Right kidney (tissue), 9 donors: ENCODE measurements around the gene HMCN2.

Source experiments
- DNase-seq: peaks from one replicate; pipeline ENCODE4 v3.0.0-alpha.2; 2016
- long read RNA-seq, 8 donors: transcript quantifications; one replicate each; lab custom pipeline, GENCODE V29; 2026

HMCN2 gene, protein sequence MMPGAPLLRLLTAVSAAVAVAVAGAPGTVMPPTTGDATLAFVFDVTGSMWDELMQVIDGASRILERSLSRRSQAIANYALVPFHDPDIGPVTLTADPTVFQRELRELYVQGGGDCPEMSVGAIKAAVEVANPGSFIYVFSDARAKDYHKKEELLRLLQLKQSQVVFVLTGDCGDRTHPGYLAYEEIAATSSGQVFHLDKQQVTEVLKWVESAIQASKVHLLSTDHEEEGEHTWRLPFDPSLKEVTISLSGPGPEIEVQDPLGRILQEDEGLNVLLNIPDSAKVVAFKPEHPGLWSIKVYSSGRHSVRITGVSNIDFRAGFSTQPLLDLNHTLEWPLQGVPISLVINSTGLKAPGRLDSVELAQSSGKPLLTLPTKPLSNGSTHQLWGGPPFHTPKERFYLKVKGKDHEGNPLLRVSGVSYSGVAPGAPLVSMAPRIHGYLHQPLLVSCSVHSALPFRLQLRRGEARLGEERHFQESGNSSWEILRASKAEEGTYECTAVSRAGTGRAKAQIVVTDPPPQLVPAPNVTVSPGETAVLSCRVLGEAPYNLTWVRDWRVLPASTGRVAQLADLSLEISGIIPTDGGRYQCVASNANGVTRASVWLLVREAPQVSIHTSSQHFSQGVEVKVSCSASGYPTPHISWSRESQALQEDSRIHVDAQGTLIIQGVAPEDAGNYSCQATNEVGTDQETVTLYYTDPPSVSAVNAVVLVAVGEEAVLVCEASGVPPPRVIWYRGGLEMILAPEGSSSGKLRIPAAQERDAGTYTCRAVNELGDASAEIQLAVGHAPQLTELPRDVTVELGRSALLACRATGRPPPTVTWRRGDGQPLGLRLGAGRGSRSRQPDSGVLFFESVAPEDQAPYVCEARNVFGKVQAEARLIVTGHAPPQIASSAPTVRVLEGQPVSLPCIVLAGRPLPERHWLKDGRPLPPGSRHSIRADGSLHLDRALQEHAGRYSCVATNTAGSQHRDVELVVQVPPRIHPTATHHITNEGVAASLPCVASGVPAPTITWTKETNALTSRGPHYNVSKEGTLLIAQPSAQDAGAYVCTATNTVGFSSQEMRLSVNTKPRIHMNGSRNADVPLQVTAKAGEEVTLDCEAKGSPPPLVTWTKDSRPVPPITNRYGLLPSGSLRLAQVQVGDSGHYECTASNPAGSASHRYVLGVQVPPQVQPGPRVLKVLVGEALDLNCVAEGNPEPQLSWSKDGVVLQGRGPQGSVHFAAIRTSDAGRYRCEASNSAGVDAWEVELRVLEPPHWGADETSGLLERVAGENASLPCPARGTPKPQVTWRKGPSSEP (N-terminal part only)
- long read RNA-seq, donor 1: 0 reads
- long read RNA-seq, donor 2: 0 reads
- long read RNA-seq, donor 3: 0 reads
- long read RNA-seq, donor 4: 0 reads
- long read RNA-seq, donor 5: 0 reads
- long read RNA-seq, donor 6: 0 reads
- long read RNA-seq, donor 7: 0 reads
- long read RNA-seq, donor 8: 0 reads

DNA sequence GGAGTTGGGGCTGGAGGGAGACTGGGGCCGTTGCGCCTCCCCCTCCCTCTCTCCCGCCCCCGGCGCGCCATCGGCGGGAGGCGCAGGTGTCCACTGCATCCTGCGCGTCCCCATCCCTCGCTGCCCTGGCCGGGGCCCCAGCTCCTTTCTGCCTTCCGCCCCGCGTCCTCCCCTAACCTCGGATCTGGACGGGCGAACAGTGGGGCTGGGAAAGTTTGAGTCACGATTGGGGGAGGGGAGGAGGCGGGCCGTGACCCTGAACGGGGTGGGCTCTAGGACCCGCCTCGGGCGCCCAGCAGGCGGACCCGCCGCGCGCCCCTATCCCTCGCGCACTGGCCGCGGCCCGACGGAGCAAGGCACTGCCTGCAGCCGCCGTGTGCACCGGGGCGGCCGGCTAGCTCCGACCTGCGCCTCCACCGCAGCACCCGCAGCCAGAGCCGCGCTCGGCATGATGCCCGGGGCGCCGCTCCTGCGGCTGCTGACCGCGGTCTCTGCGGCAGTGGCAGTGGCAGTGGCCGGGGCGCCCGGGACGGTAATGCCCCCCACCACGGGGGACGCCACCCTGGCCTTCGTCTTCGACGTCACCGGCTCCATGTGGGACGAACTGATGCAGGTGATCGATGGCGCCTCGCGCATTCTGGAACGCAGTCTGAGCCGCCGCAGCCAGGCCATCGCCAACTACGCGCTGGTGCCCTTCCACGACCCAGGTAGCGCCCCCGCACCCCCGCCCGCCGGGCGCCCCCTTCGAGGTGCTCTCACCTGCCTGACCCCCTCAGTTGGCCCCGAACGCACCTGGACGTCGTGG is at the start of gene HMCN2:
HMCN2 (plus strand) TSS at position 330 of the 805 bp plus-strand sequence; CDS start at position 449, 119 bp downstream.
- DNase-seq: peak; percentile 65

DNA sequence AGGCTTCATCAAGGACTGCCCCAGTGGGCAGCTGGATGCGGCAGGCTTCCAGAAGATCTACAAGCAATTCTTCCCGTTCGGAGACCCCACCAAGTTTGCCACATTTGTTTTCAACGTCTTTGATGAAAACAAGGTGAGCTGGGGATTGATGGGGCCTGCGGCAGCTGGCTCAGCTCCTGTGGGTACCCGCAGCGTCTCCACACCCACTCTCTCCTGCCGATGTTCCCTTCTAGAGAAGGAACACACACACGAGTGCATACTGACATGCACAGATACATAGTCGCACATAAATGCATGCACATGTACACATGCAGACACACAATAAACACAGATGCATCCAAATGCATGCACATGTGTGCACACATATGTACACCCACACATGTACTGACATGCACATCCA is 47.7 kb upstream of the HMCN2 start:
- DNase-seq: no peak

DNA sequence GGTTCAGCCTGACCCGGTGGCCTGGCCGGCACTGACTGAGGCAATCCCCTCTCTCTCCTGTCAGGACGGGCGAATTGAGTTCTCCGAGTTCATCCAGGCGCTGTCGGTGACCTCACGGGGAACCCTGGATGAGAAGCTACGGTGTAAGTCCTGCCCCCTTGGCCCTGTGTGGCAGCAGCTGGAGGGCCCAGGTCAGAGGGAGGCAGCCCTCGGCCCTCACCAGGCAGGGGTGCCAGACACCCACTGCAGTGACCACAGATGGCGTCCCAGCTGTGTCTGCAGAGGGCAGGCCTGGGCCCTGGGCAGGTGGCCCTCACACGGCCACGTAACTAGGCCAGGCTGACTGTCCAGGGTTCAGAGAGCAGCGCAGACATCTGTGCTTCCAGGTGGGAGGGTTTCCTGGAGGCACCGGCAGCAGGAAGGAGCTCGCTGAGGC is 45.9 kb upstream of the HMCN2 start:
- no peak for DNase-seq

DNA sequence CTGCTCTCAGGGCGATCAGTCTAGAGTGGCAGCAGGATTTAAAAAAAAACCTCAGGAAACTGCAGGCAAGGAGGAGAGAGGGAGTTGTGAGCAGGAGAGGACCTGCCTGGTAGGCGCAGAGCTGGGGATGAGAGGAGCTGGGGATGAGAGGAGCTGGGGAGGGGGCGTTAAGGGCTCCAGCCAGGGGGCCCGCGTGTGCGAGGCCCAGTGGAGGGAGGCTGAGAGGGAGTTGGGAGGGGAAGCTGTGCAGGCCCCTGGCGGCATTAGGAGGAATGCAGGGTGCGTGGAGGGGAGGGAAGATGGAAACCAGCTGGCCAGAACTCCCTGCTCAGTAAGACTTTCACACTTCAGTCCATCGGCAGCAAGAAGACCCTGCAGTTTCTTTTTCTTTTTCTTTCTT is 45.2 kb upstream of the HMCN2 start:
- DNase-seq: peak; percentile 77

DNA sequence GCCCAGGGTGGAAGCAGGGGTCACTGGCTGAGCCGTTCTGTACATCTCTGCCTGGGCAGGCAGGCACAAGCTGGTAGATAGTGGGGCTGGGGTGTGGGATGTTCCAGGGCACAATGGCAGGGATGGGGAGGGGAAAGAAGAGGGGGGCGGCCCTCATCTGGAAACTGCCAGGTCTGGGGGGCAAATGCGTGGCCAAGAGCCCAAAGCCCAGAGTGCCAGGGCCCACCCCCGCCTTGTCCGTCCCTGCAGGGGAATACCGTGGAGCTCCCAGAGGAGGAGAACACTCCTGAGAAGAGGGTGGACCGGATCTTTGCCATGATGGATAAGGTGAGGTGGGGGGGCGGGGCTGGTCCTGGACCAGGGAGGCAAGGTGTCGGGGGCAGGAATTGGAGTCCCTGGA is 42.7 kb upstream of the HMCN2 start:
- DNase-seq: no peak

- no peak for DNase-seq
Observed at GRCh38 chr9:130225071-130225470, 40.5 kb upstream of the HMCN2 start.

DNA sequence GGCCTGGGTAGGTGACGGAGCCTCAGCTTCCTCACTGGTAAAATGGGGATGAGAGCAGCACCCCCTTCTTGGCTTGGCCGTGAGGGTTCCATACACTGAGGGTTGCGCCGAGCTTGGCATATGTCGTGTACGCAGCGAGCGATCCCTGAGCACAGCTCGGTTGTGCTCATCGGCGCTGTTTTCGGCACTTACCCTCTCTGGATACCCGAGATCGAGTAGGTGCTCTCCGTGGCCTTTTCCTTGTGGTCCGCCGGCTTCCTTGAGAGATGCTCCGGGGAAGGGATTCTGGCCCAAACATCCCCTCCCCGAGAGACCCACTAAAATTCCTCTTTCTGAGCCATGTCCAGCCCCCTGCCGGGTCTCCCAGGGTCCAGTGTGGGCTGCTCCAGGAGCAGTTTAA is 40.0 kb upstream of the HMCN2 start:
- no peak for DNase-seq

GRCh38 chr9:130226112-130226511 is 39.4 kb upstream of the HMCN2 start:
- no peak for DNase-seq

DNA sequence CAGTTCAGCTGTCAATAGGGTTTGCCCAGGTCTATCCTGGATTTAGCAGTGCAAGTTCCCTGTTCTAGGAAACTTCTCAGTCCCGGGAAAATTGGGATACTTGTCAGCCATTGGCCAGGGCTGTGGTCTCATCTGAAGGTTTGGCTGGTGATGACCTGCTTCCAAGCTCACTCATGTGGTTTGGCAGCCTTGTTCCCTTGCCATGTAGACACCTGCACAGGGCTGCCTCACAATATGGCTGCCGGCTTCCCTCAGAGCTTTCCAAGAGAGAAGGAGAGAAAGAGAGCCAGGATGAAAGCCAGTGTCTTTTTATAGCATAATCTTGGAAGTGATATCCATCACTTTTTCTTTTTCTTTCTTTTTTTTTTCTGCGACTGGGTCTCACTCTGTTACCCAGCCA is 37.7 kb upstream of the HMCN2 start:
- no peak for DNase-seq

- no peak for DNase-seq
Observed at GRCh38 chr9:130229759-130230158, 35.8 kb upstream of the HMCN2 start.

GRCh38 chr9:130230631-130231030 is 34.9 kb upstream of the HMCN2 start:
- DNase-seq: no peak

DNA sequence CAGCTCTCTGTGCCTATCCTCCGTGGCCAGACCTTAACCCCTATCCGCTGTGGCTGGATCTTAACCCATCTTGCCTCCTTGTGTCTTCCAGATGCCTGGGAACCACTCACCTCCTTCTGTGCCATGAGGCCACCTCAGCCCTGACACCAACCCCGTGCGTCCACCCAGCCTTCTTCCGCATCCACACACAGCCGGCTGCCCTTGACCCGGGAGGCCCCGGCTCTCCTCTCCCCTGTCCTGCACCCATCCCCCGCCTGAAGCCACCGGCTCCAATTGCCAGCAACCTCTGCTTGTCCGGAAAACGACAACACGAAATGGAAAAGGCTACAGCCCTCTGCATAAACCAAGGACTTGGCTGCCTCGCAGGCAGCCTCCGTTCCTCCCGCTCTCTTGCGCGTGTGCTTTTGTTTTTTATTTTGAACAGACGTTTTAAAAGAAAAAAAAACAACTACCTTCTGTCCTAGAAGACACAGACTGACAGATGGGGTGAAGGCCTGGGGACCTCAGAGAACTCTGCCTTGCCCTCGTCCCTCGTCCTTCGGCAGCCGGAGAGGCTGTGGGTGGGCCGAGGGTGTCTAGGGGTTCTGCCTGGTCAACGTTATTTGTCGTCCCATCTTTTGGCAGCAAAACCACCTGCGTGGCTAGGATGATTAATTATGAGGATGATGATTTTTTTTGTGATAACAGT is 32.5 kb upstream of the HMCN2 start:
- no peak for DNase-seq

GRCh38 chr9:130233587-130233945 is 32.0 kb upstream of the HMCN2 start:
- DNase-seq: no peak

- DNase-seq: no peak
Observed at GRCh38 chr9:130234340-130235260, 31.0 kb upstream of the HMCN2 start.

DNA sequence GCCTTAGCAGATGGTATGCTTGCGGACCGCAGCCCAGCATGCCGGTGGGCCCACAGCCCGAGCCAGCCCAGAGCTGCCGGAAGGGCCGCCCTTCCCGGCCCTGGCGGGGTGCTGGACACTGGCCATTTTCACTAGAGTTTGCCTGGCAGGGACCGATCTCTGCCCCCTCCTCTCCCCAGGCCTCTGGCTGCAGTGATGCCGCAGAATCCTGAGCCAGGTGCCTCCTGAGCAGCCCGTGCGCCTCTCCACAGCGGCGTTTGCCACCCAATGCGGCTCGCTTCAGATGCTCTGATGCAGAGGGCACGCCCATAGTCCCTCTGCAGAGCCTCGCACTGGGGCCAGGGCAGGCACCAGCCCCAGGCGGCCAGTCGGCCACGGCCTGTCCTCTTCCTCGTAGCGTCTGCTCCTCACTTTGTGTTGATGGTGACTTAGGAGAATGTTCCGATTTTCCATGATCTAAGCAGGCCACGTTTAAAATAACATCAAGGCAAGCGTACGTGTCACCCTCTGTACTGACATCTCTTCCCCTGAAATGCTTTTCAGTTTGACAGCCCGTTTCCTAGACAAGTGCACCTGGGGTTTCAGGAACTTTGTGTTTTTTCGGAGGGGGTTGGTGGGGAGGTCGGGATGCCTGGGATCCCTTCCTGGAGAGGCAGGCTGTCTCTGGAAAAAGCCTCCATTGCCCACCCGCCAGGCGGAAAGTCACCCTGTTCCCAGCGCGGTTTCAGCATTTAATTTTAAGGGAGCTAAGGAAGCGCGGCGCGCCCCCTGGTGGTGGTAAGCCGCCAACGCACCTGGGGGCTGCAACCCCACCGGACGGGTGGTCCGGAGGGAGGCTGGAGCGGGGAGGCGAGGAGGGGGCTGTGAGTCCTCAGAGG is 29.8 kb upstream of the HMCN2 start:
- DNase-seq: peak; percentile 76

GRCh38 chr9:130236436-130236985 is 29.0 kb upstream of the HMCN2 start:
- no peak for DNase-seq

DNA sequence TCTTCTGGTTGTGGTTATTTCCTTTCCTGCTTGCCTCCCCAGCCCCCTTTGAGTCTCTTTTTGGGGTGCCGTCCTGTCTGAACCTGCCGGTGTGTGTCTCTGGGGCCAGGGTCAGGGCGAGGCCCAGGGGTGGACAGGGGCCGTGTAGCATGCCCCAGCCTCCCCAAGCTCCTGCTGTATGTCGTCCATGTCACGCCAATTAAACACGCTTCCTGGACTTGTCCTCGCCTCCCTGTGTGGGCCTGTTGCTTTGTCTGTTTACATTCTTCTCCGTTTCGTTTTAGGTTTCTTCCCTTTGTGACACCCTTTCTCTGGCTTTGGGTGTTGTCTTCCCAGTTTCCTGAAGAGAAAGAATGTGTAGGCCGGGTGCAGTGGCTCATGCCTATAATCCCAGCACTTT is 28.5 kb upstream of the HMCN2 start:
- DNase-seq: no peak
